RWPE1 (cell line): ENCODE measurements around the gene PHRF1.

Source experiments
- CTCF ChIA-PET: fragments of 350-600 bp; sonication (Branson Sonifier 250); formaldehyde crosslinking; extraction: SDS; loops from one replicate; lab custom pipeline; 2021; lab: Yijun Ruan, JAX
- POLR2A ChIA-PET: fragments of 400-600 bp; formaldehyde crosslinking; extraction: SDS; loops from one replicate; lab custom pipeline; 2020; ENCODE audit warnings: antibody characterized with exemption; ENCODE audit not compliant: low non-redundant PET; lab: Yijun Ruan, JAX
- DNase-seq: peaks from one replicate; pipeline ENCODE4 v3.0.0; 2012; ENCODE audit warnings: low spot score
- H3K27ac ChIP-seq: fragments of 450-650 bp; 2 replicates; pipeline ENCODE4 v1.5.1; 2017
- TF ChIP-seq, protein P1 (sequence below): fragments of 450-650 bp; conservative IDR thresholded peaks from 2 replicates; pipeline ENCODE4 v1.5.1; 2017; ENCODE audit warnings: low read depth, mild to moderate bottlenecking

The PHRF1 gene

DNA sequence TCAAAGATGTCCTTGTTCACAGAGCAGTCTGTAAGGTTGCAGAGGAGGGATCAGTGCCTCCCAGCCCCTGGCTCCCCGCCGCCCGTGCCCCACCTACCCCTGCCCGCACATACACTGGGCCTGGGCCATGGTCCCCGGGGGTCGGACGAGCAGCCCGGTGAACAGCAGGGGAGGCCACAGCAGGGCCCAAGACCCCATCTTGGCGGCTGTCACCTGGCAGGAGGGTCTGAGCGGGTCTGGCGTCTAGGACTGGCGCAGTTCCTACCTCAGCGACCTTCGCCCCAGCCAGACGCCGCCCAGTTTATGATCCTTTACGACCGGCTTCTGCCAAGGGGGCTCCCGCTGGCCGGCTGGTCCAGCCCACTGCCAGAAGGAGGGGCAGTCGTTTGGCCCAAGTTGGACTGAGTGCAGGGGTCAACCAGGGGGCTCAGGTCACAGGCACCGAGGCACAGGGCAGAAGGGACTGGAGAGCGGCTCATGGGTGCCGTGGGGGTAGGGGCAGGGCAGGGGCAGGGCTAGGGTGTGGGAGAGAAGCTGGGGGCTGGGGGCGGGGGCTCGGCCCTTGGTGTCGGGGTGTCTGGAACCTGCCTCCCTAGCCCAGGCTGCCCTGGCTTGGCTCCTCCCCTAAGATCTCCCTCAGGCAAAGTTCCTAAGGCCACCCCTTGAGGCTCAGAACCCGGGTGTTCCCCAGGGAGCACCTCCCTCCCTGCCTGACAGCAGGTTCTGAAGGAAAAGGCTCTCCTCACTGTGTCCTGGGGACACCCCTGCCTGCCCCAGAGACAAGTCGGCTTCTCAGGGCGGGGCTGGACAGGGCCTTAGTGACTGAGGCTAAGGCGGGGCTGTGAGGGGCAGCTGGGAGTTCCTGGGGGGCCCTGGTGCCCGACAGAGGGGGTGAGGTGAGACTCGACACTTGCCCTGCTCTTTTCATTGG is 48.7 kb downstream of the PHRF1 start, which contains the start of gene CDHR5:
Gene CDHR5 (minus strand): TSS at position 251 of the 931 bp plus-strand sequence. CDS start 53 bp downstream, at position 198.
- ChIA-PET CTCF (no interaction called here), POLR2A (interaction anchor here (0.5 kb wide), 1 partner anchor 9 kb away, joined by 3 read pairs; no protein-coding TSS in a partner anchor)
- peak within 1 kb of the TSS; percentile 32 for H3K27ac ChIP-seq
- DNase-seq: no peak
- TF ChIP-seq, protein P1, sequence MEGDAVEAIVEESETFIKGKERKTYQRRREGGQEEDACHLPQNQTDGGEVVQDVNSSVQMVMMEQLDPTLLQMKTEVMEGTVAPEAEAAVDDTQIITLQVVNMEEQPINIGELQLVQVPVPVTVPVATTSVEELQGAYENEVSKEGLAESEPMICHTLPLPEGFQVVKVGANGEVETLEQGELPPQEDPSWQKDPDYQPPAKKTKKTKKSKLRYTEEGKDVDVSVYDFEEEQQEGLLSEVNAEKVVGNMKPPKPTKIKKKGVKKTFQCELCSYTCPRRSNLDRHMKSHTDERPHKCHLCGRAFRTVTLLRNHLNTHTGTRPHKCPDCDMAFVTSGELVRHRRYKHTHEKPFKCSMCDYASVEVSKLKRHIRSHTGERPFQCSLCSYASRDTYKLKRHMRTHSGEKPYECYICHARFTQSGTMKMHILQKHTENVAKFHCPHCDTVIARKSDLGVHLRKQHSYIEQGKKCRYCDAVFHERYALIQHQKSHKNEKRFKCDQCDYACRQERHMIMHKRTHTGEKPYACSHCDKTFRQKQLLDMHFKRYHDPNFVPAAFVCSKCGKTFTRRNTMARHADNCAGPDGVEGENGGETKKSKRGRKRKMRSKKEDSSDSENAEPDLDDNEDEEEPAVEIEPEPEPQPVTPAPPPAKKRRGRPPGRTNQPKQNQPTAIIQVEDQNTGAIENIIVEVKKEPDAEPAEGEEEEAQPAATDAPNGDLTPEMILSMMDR: no peak

DNA sequence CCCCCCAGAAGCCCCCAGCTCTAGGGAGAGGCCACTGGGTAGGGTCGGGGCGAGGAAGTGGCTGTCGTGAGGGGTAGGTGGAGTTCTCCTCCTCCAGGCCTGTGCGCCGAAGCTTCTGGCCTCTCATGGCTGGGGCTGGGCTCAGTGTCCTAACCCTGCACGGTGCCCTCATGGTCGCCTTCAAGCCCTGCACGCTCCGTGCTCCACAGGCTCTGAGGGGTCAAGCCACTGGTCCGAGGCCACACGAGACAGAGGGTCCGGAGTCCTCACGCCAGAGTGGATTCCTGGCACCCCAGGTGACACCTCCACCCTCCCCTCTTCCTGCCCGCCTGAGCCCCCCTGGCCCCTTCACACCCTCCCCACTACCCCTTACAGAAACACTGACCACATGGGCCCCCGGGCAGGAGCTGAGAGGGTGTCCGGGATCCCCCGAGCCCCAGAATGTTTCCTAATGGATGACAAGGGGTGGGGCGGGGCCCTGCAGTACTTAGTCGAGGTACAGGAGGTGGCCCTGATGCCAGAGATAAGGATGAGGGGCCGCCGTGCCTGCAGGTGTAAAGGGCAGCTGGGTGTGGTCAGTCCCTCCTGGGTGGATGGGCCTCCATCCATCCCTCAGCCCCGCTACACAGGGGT is 49.5 kb downstream of the PHRF1 start:
- DNase-seq: no peak
- TF ChIP-seq, protein P1: no peak
- ChIA-PET CTCF (no interaction called here), POLR2A (no interaction called here)
- H3K27ac ChIP-seq: no peak overlapping the region

DNA sequence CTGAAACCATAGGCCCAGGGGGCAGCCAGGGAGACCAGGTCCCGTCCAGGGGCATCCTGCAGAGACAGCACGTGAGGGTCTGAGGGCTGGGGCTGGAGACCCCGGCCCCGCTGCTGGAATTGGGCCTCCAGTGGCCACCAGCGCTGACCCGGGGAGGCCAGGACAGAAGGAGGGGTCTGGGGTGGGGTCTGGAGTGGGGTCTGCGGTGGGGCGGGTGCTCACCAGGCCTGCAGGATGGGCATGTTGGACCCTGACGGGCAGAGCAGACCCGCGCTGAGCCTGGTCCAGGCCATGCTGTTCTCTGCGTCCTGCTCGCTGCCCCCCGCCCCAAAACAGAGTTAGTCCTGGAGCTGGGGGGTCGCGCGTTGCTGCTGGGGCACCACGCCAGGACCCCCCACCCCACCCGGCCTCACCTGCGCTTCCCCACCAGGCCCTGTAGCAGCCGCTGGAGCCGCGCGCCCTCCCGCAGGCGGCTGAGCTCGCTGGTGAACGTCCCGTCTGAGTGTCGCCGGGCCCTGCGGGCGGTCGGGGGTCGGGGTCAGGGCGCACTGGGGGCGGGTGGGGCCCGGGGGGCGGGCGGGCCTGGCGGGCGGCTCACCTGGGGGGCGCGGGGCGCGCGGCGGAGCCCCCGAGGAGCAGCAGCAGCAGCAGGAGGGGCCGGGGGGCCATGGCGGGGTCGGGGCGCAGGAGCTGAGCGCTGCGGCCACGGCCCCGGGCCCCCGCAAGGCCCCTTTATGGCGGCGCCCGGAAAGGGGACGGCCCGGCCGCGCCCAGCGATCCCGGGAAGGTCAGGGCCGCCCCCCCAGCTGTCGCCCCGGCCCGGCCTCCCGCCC is 50.4 kb downstream of the PHRF1 start, which contains the start of gene SCT:
Gene SCT (minus strand): TSS at position 707 of the 833 bp plus-strand sequence. CDS start 38 bp downstream, at position 669.
- TF ChIP-seq, protein P1: no peak
- no peak for DNase-seq
- ChIA-PET POLR2A (no interaction called here), CTCF (no interaction called here)
- no peak within 1 kb of the TSS for H3K27ac ChIP-seq

DNA sequence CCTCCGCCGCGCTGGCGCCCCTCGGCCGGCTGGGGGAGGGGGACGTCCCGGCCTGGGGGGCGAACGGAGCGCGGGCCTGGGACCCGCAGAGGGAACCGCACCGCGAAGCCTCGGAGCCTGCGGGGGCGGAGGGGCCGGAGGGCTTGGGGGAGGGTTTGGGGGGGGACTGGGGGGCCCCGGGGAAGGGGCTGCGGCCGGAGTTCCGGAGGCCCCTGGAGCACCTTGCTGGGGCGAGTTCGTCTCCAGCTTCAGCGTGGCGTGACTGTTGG is 51.0 kb downstream of the PHRF1 start:
- ChIA-PET POLR2A (no interaction called here), CTCF (no interaction called here)
- TF ChIP-seq, protein P1: no peak
- DNase-seq: no peak
- no peak overlapping the region for H3K27ac ChIP-seq

DNA sequence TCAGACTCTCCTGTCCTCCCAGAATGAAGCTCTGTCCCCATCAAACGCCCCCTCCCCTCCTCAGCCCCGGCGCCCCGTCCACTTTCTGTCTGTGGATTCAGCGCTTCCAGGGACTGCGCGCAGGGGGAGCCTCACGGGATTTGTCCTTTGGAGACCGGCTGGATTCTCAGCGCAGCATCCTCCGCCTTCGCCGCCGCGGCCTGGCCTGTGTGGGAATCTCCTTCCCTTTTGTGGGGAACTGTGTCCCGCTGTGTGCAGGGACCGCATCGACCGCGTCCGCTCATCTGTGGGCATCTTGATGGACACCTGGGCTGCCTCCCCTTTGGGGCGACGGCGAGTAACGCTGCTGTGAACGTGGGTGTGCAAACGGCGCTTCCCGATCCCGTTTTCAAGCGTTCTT is 51.8 kb downstream of the PHRF1 start:
- peak overlapping the region; percentile 38 for H3K27ac ChIP-seq
- TF ChIP-seq, protein P1: no peak
- CTCF ChIA-PET: interaction anchor here (0.6 kb wide), 1 partner anchor 135 kb away, joined by 3 read pairs; no protein-coding TSS in a partner anchor

DNA sequence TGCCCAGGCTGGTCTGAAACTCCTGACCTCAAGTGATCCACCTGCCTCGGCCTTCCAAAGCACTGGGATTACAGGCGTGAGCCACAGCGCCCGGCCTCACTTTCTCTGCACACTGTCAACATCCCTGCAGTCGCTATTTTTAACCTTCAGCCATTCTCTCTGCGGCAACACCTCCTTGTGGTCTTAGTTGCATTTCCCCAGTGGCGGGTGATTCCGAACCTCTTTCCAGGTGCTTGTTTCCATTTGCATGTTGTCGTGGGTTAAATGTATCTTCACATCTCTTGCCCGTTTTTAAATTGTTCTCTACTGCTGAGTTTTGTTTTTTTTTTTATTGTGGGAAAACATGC is 52.9 kb downstream of the PHRF1 start:
- TF ChIP-seq, protein P1: no peak
- no peak for DNase-seq
- ChIA-PET POLR2A (no interaction called here), CTCF (no interaction called here)
- peak overlapping the region; percentile 38 for H3K27ac ChIP-seq

More for the DNA sequence above, 51.8 kb downstream of the PHRF1 start:
- no peak for DNase-seq
- POLR2A ChIA-PET: no interaction called here
